GM12878 (cell line): Measurements from ENCODE around the gene EPB41L4B. TPM values are rescaled to one million over a fixed set of nuclear protein-coding genes. Genes with fewer than 3 reads are reported as not detected.

Source experiments
- ATAC-seq: fragments of 200-7000 bp; cut with Tn5 transposase; 3 replicates; pipeline ENCODE4 v1.9.1; 2020; ENCODE audit warnings: mild to moderate bottlenecking, moderate library complexity
- BruUV-seq: library from RNA; stranded (reverse); fragments of 400-500 nt; replicated peaks from 2 replicates; lab custom pipeline; 2021; lab: Mats Ljungman, UMichigan
- CTCF ChIA-PET: fragments of 300-600 bp; sonication (Branson Sonifier 250); formaldehyde crosslinking; extraction: SDS; loops from one replicate; lab custom pipeline; 2021; ENCODE audit warnings: inconsistent platforms; lab: Yijun Ruan, JAX
- POLR2A ChIA-PET: fragments of 350-600 bp; formaldehyde crosslinking; extraction: SDS; loops from one replicate; lab custom pipeline; 2021; ENCODE audit warnings: inconsistent platforms; lab: Charles Lee
- RAD21 ChIA-PET: fragments of 300-600 bp; sonication (Branson Sonifier 250); formaldehyde crosslinking; loops from one replicate; lab custom pipeline; 2023; ENCODE audit warnings: antibody characterized with exemption; ENCODE audit not compliant: unreplicated experiment; lab: Charles Lee
- SMC1A ChIA-PET: fragments of 300-600 bp; sonication (Branson Sonifier 250); formaldehyde crosslinking; loops from one replicate; lab custom pipeline; 2023; ENCODE audit not compliant: unreplicated experiment, uncharacterized antibody; lab: Charles Lee
- DNase-seq: peaks from one replicate; pipeline ENCODE4 v3.0.0-alpha.2; 2011; ENCODE audit warnings: low read depth, low spot score
- FAIRE-seq: peaks from 3 replicates; lab custom pipeline; 2011; peaks lifted over from hg19 to GRCh38; lab: Jason Lieb, UNC
- H2AFZ ChIP-seq: 2 replicates; pipeline ENCODE4 v1.6.0; 2011; ENCODE audit warnings: low read depth, low read length, control low read depth; ENCODE audit not compliant: control insufficient read depth
- H3K27ac ChIP-seq: 2 replicates; pipeline ENCODE4 v1.5.1; 2011; ENCODE audit warnings: control low read depth; ENCODE audit not compliant: control insufficient read depth, insufficient read depth
- H3K27me3 ChIP-seq, 2 experiments: replicated peaks in 1 of 2; 2 replicates each; pipeline versions ENCODE4 v1.6.0 to v1.6.1; 2011; ENCODE audit warnings: low read length in 1 of 2; ENCODE audit not compliant: control insufficient read depth in 2 of 2, insufficient read depth in 2 of 2
- H3K36me3 ChIP-seq, 2 experiments: 2 replicates each; pipeline ENCODE4 v1.5.1; 2011; ENCODE audit warnings: low read length in 1 of 2; ENCODE audit not compliant: control insufficient read depth in 2 of 2, insufficient read depth in 2 of 2
- H3K4me1 ChIP-seq: 2 replicates; pipeline ENCODE4 v1.6.1; 2011; ENCODE audit warnings: mild to moderate bottlenecking, low read length, moderate library complexity, mixed read lengths; ENCODE audit not compliant: control insufficient read depth, insufficient read depth
- H3K4me2 ChIP-seq: 2 replicates; pipeline ENCODE4 v1.6.0; 2011; ENCODE audit warnings: control low read depth; ENCODE audit not compliant: control insufficient read depth, insufficient read depth
- H3K4me3 ChIP-seq: fragments of 200-600 bp; sonication (generic); 2 replicates; pipeline ENCODE4 v1.5.1; 2016
- H3K79me2 ChIP-seq: 2 replicates; pipeline ENCODE4 v1.6.0; 2011; ENCODE audit warnings: low read length; ENCODE audit not compliant: control insufficient read depth, insufficient read depth
- H3K9ac ChIP-seq: 2 replicates; pipeline ENCODE4 v1.8.0; 2011; ENCODE audit warnings: low read length, control low read depth, mixed read lengths; ENCODE audit not compliant: control insufficient read depth, insufficient read depth
- H3K9me3 ChIP-seq: replicated peaks from 3 replicates; pipeline ENCODE4 v1.5.1; 2011; ENCODE audit warnings: mild to moderate bottlenecking, low read length; ENCODE audit not compliant: control insufficient read depth, insufficient read depth
- H4K20me1 ChIP-seq: 2 replicates; pipeline ENCODE4 v1.6.0; 2011; ENCODE audit not compliant: control insufficient read depth, insufficient read depth
- BCL3 ChIP-seq: IDR thresholded peaks from 2 replicates; pipeline ENCODE4 v1.6.1; 2011; ENCODE audit warnings: borderline replicate concordance, low read depth, mild to moderate bottlenecking, moderate library complexity, low read length; ENCODE audit not compliant: insufficient read depth, poor library complexity, severe bottlenecking
- CBX3 ChIP-seq: fragments of 200-600 bp; sonication (generic); IDR thresholded peaks from 2 replicates; pipeline ENCODE4 v1.6.1; 2016; ENCODE audit warnings: low read depth, borderline replicate concordance
- CTCF ChIP-seq, 3 experiments: IDR thresholded peaks in 2 of 3; conservative IDR thresholded peaks in 1 of 3; 2 replicates each; pipeline ENCODE4 v1.5.1; 2011; ENCODE audit warnings: low read depth in 3 of 3, low read length in 3 of 3, mild to moderate bottlenecking in 3 of 3, control low read depth in 2 of 3, moderate library complexity in 2 of 3, inconsistent platforms in 1 of 3, mixed read lengths in 1 of 3; ENCODE audit not compliant: control insufficient read depth in 2 of 3, insufficient read depth in 1 of 3; ENCODE audit errors: extremely low read depth in 1 of 3
- CUX1 ChIP-seq: IDR thresholded peaks from 2 replicates; pipeline ENCODE4 v1.6.1; 2012; ENCODE audit warnings: improper control_type of control experiment, low read depth, low read length; ENCODE audit not compliant: insufficient replicate concordance
- DPF2 ChIP-seq: fragments of 450-650 bp; IDR thresholded peaks from 2 replicates; pipeline ENCODE4 v1.6.1; 2017; ENCODE audit warnings: mild to moderate bottlenecking
- EZH2 ChIP-seq: IDR thresholded peaks from 2 replicates; pipeline ENCODE4 v1.6.1; 2012; ENCODE audit warnings: low read depth, mild to moderate bottlenecking, control low read depth, inconsistent platforms, low read length, borderline replicate concordance; ENCODE audit not compliant: control insufficient read depth
- NFYA ChIP-seq: IDR thresholded peaks from 2 replicates; pipeline ENCODE4 v1.6.1; 2011; ENCODE audit warnings: low read depth, mild to moderate bottlenecking, low read length, improper control_type of control experiment, borderline replicate concordance
- NRF1 ChIP-seq: conservative IDR thresholded peaks from 2 replicates; pipeline ENCODE4 v1.6.1; 2011; ENCODE audit warnings: mild to moderate bottlenecking, low read depth, low read length, improper control_type of control experiment
- PAX8 ChIP-seq: fragments of 450-650 bp; IDR thresholded peaks from 2 replicates; pipeline ENCODE4 v1.6.1; 2017; ENCODE audit warnings: mild to moderate bottlenecking, moderate library complexity
- RCOR1 ChIP-seq: conservative IDR thresholded peaks from 2 replicates; pipeline ENCODE4 v1.6.1; 2012; ENCODE audit warnings: low read depth, low read length, improper control_type of control experiment
- RELB ChIP-seq: fragments of 450-650 bp; IDR thresholded peaks from 2 replicates; pipeline ENCODE4 v1.6.1; 2017; ENCODE audit warnings: low read depth, mild to moderate bottlenecking, moderate library complexity
- SREBF2 ChIP-seq: IDR thresholded peaks from 2 replicates; pipeline ENCODE4 v1.6.1; 2012; ENCODE audit warnings: mild to moderate bottlenecking, low read length
- YBX1 ChIP-seq: fragments of 450-650 bp; IDR thresholded peaks from 2 replicates; pipeline ENCODE4 v1.6.1; 2016; ENCODE audit warnings: antibody characterized with exemption
- ZNF384 ChIP-seq: IDR thresholded peaks from 2 replicates; pipeline ENCODE4 v1.6.1; 2012; ENCODE audit warnings: low read depth, mild to moderate bottlenecking, low read length, improper control_type of control experiment, borderline replicate concordance
- ZNF622 ChIP-seq: fragments of 450-650 bp; IDR thresholded peaks from 2 replicates; pipeline ENCODE4 v1.6.1; 2017; ENCODE audit warnings: mild to moderate bottlenecking, inconsistent platforms
- WGBS: methylation state at CpG from one replicate; pipeline ENCODE4 v1.1.6; 2016; ENCODE audit warnings: low lambda C conversion rate; ENCODE audit not compliant: insufficient replicate concordance, insufficient coverage; ENCODE audit errors: missing lambda C conversion rate; 5-methylcytosine and 5-hydroxymethylcytosine counted together
- in situ Hi-C: fragments of 300-500 bp; cut with MboI; formaldehyde crosslinking; loops from 9 replicates; pipeline ENCODE4 v1.14.3; 2018; ENCODE audit warnings: mixed read lengths
- intact Hi-C: fragments of 100-400 bp; cut with micrococcal nuclease; formaldehyde crosslinking; loops from one replicate; pipeline ENCODE4 v1.14.2; 2022; ENCODE audit not compliant: unreplicated experiment
- polyA plus RNA-seq, 11 experiments: library from polyadenylated mRNA; depleted of rRNA in 4 of 11; unstranded in 6 of 11; stranded (reverse) in 5 of 11; fragments of >200 nt; fragmentation: Nextera tagmentation in 4 of 11; fragmentation: Illumina TruSeq in 1 of 11; extraction: Ambion mirVana in 4 of 11; extraction: Trizol in 1 of 11; gene quantifications; 1 replicate in 1 of 11; 2 replicates in 10 of 11; pipeline versions ENCODE4 v1.2.1 to v1.2.3, GENCODE V29; 2011 to 2016; ENCODE audit warnings: inconsistent platforms in 2 of 11, missing spikeins in 2 of 11, low read depth in 1 of 11
- total RNA-seq, 4 experiments: library from RNA; depleted of rRNA in 3 of 4; stranded (reverse); fragments of >200 nt in 3 of 4; fragmentation: Illumina TruSeq in 1 of 4; extraction: Trizol in 1 of 4; gene quantifications; 2 replicates each; pipeline versions ENCODE4 v1.2.1 to v1.2.3, GENCODE V29; 2013 to 2021

EPB41L4B gene
- total and polyA plus RNA-seq, 10 of the 15 experiments (the other 5 are each of a cell fraction or from before 2014, with no cell fraction given): 0.04 to 0.75 (median 0.13) TPM; not detected in 1

- BruUV-seq: no TSS peak
- Histone ChIP-seq H4K20me1 (no peaks in the 10 kb centered on the region), H3K79me2 (no peaks in the 10 kb centered on the region), H3K27me3 (no peaks in the 10 kb centered on the region), H2AFZ (no peak overlapping the region), H3K4me1 (no peaks in the 10 kb centered on the region), H3K9me3 (no peaks in the 10 kb centered on the region), H3K27ac (no peak overlapping the region), H3K9ac (no peak overlapping the region), H3K4me2 (no peak overlapping the region), H3K36me3 (no peaks in the 10 kb centered on the region), H3K4me3 (no peak overlapping the region)
- ChIA-PET CTCF (no interaction called here), RAD21 (no interaction called here), SMC1A (interaction anchor here (0.9 kb wide), 1 partner anchor 22 kb away, joined by 3 read pairs; no protein-coding TSS in a partner anchor), POLR2A (no interaction called here)
- FAIRE-seq (no peak), DNase-seq (no peak), ATAC-seq (no peak)
- WGBS: 41% methylated on average over 1 of the region's 1 CpG
- in situ Hi-C loops: no loop called here
- intact Hi-C loops: no loop called here
- TF ChIP-seq CUX1 (no peak), RCOR1 (no peak), ZNF622 (no peak), PAX8 (no peak), SREBF2 (no peak), RELB (no peak), BCL3 (no peak), NRF1 (no peak), EZH2 (no peak), DPF2 (no peak), CTCF (IDR thresholded peaks at IDR 0.05 in 2 of 3, conservative IDR thresholded peaks at IDR 0.05 in 1 of 3; ENCODE audit: control insufficient read depth in 2 of 3, extremely low read depth in 1 of 3, insufficient read depth in 1 of 3, low read depth in 3 of 3, low read length in 3 of 3) (no peak), ZNF384 (no peak), CBX3 (no peak), NFYA (no peak), YBX1 (no peak)
Observed at GRCh38 chr9:109139851-109140250, 181.0 kb downstream of the EPB41L4B start.
